ENCODE measurements around the gene PPP1R14D. TPM values are rescaled to one million over a fixed set of nuclear protein-coding genes. Genes with fewer than 3 reads are reported as not detected.
"Not testable (repeated sequence)": the region's sequence is repeated elsewhere in the genome, so short reads cannot be mapped to it uniquely, and the experiment has no call there.

Gene PPP1R14D
- total RNA-seq, 1 experiment from 2014 or later = not detected

DNA sequence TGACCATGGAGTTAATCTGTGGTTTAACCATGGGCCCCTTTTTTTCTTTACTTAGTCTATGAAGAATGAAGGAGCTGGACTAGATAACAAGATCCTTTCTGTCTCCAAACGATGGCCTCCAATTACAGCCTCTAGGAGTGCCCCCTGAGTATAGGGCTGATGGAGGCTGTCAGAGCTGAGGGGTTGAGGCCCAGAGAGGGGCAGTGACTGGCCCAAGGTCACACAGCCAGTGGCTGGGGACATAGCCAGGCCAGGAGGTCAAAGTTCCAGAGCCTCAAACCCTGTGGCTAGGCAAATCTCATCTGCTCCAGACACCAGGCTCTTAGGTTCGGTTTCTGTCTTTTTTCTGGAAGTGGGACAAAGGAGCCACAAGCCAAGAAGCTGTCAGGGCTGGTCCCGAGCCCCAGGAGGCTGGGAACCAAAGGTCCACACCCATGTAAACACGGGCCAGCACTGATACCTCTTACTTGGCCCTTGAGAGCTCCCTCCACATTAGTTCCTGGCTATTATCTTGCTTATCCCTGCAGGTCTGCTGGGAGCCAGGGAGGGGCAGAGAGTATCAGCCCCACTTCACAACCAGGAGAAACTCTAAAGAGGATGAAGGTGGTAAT lies 35.3 kb upstream of the PPP1R14D start:
- Histone ChIP-seq H4K20me1 (ENCODE audit: insufficient read depth) (no peaks in the 10 kb centered on the region), H3K79me2 (ENCODE audit: insufficient read depth, low read length) (no peaks in the 10 kb centered on the region), H3K27ac (ENCODE audit: low read depth, low read length) (no peak overlapping the region), H3K36me3 (ENCODE audit: control insufficient read depth in 1 of 2, insufficient read depth in 2 of 2, low read length in 2 of 2) (no peaks in the 10 kb centered on the region; a peak in 1 of 4 replicates), H3K9me2 (ENCODE audit: insufficient read depth) (no peaks in the 10 kb centered on the region), H3K9me3 (ENCODE audit: control insufficient read depth in 1 of 2, insufficient read depth in 1 of 2, low read depth in 1 of 2, low read length in 2 of 2) (no peaks in the 10 kb centered on the region), H3K4me2 (ENCODE audit: low read length) (no peak overlapping the region), H3K9ac (ENCODE audit: low read length) (no peak overlapping the region), H3K27me3 (ENCODE audit: insufficient read depth, low read length) (no peaks in the 10 kb centered on the region), H3K4me1 (ENCODE audit: control insufficient read depth in 1 of 2, insufficient read depth in 2 of 2, low read length in 2 of 2) (peaks cover 14 to 20% of the 10 kb centered on the region in 2 experiments), H3K4me3 (replicated peaks in 1 of 2; ENCODE audit: low read depth in 1 of 2, low read length in 2 of 2) (no peak overlapping the region), H2AFZ (ENCODE audit: low read depth, low read length, poor library complexity, severe bottlenecking) (no peak overlapping the region)
- ChIA-PET RAD21 (ENCODE audit: low non-redundant PET in 1 of 2, low total read pairs in 2 of 2, uncharacterized antibody in 2 of 2, unreplicated experiment in 2 of 2) (no interaction called here), POLR2A (interaction anchor here (1.8 kb wide), 1 partner anchor 9 kb away, joined by 8 read pairs; no protein-coding TSS in a partner anchor), CTCF (interaction anchor here (4.1 kb wide), 1 partner anchor 28 kb away, joined by 26 read pairs; no protein-coding TSS in a partner anchor)
- no peak for TF ChIP-seq JUND (IDR thresholded peaks at IDR 0.05)
- no peak for TF ChIP-seq POLR2A (IDR thresholded peaks at IDR 0.05; ENCODE audit: borderline replicate concordance, extremely low read depth, insufficient read depth, insufficient read length)
- TF ChIP-seq, protein P1, sequence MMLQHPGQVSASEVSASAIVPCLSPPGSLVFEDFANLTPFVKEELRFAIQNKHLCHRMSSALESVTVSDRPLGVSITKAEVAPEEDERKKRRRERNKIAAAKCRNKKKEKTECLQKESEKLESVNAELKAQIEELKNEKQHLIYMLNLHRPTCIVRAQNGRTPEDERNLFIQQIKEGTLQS (IDR thresholded peaks at IDR 0.05) = no peak
- TF ChIP-seq POLR2AphosphoS5 (IDR thresholded peaks at IDR 0.05; ENCODE audit: low read depth, low read length) = no peak
- TF ChIP-seq, protein P2, sequence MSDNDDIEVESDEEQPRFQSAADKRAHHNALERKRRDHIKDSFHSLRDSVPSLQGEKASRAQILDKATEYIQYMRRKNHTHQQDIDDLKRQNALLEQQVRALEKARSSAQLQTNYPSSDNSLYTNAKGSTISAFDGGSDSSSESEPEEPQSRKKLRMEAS (IDR thresholded peaks at IDR 0.05) = no peak
- no peak for TF ChIP-seq ZFX (IDR thresholded peaks at IDR 0.05)
- no peak for TF ChIP-seq ELF1 (IDR thresholded peaks at IDR 0.05; ENCODE audit: borderline replicate concordance, low read depth)
- TF ChIP-seq, protein P3, sequence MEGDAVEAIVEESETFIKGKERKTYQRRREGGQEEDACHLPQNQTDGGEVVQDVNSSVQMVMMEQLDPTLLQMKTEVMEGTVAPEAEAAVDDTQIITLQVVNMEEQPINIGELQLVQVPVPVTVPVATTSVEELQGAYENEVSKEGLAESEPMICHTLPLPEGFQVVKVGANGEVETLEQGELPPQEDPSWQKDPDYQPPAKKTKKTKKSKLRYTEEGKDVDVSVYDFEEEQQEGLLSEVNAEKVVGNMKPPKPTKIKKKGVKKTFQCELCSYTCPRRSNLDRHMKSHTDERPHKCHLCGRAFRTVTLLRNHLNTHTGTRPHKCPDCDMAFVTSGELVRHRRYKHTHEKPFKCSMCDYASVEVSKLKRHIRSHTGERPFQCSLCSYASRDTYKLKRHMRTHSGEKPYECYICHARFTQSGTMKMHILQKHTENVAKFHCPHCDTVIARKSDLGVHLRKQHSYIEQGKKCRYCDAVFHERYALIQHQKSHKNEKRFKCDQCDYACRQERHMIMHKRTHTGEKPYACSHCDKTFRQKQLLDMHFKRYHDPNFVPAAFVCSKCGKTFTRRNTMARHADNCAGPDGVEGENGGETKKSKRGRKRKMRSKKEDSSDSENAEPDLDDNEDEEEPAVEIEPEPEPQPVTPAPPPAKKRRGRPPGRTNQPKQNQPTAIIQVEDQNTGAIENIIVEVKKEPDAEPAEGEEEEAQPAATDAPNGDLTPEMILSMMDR (IDR thresholded peaks at IDR 0.05 in 2 of 3, conservative IDR thresholded peaks at IDR 0.05 in 1 of 3; ENCODE audit: borderline replicate concordance in 1 of 3, insufficient read depth in 1 of 3, low read depth in 2 of 3, low read length in 2 of 3) = no peak
- no peak for TF ChIP-seq CBX3 (IDR thresholded peaks at IDR 0.05; ENCODE audit: low read depth)
- TF ChIP-seq ZNF274 (IDR thresholded peaks at IDR 0.05; ENCODE audit: low read depth, low read length) = no peak
- no peak for TF ChIP-seq FOSL1 (IDR thresholded peaks at IDR 0.05; ENCODE audit: low read depth)
- TF ChIP-seq SP1 (IDR thresholded peaks at IDR 0.05; ENCODE audit: low read depth) = no peak
- no peak for TF ChIP-seq SRF (IDR thresholded peaks at IDR 0.05; ENCODE audit: low read depth)
- intact Hi-C loops (cut with micrococcal nuclease) = no loop called here
- BruUV-seq (replicated peaks) = no TSS peak
- DNase-seq (ENCODE audit: low read depth, low spot score) (no peak), ATAC-seq (no peak)

DNA sequence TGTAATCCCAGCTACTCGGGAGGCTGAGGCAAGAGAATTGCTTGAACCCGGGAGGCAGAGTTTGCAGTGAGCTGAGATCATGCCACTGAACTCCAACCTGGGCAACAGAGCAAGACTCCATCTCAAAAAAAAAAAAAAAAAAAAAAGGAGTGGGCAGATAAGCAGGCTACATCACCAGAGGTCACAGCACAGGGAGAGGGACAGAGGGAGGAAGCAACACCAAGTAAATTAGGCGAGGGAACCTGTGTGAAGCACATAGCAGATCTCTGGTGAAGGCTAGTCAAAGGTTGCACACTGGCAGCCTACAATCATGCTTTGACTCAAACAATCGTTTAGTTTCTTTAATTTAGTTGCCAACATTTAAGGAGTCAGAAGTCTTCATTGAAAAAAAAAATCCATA lies 32.6 kb upstream of the PPP1R14D start:
- H3K9ac ChIP-seq (ENCODE audit: low read length); H3K9me2 ChIP-seq (ENCODE audit: insufficient read depth); H3K27me3 ChIP-seq (ENCODE audit: insufficient read depth, low read length); H3K4me2 ChIP-seq (ENCODE audit: low read length); H2AFZ ChIP-seq (ENCODE audit: low read depth, low read length, poor library complexity, severe bottlenecking); intact Hi-C loops (cut with micrococcal nuclease); RAD21 ChIA-PET (ENCODE audit: low non-redundant PET in 1 of 2, low total read pairs in 2 of 2, uncharacterized antibody in 2 of 2, unreplicated experiment in 2 of 2); H3K79me2 ChIP-seq (ENCODE audit: insufficient read depth, low read length); H4K20me1 ChIP-seq (ENCODE audit: insufficient read depth); DNase-seq (ENCODE audit: low read depth, low spot score); H3K4me3 ChIP-seq (replicated peaks in 1 of 2; ENCODE audit: low read depth in 1 of 2, low read length in 2 of 2); H3K9me3 ChIP-seq (ENCODE audit: control insufficient read depth in 1 of 2, insufficient read depth in 1 of 2, low read depth in 1 of 2, low read length in 2 of 2); ATAC-seq; BruUV-seq (replicated peaks); H3K27ac ChIP-seq (ENCODE audit: low read depth, low read length); H3K36me3 ChIP-seq (ENCODE audit: control insufficient read depth in 1 of 2, insufficient read depth in 2 of 2, low read length in 2 of 2): not testable (repeated sequence)
- CTCF ChIA-PET = interaction anchor here (1.2 to 4.1 kb wide), 3 partner anchors 10 to 33 kb away, joined by 9 to 26 read pairs (median 18); partner anchors contain the start of gene VPS18
- peaks cover 21 to 33% of the 10 kb centered on the region in 2 experiments for H3K4me1 ChIP-seq (ENCODE audit: control insufficient read depth in 1 of 2, insufficient read depth in 2 of 2, low read length in 2 of 2)
- POLR2A ChIA-PET = interaction anchor here (0.7 to 1.9 kb wide), 3 partner anchors 10 to 45 kb away, joined by 3 to 6 read pairs (median 3); partner anchors contain the start of gene VPS18

Measured in HCT116 (cell line).